Liver (tissue), 3 donors: ENCODE measurements around the gene FAM9C.

Experiments
- CTCF ChIP-seq: fragments of 150-350 bp; IDR thresholded peaks from 2 replicates; pipeline ENCODE4 v1.5.1; 2017; ENCODE audit warnings: improper control_type of control experiment, low read depth, low read length; ENCODE audit not compliant: missing input control
- MAX ChIP-seq: IDR thresholded peaks from 2 replicates; pipeline ENCODE4 v1.6.1; 2016; ENCODE audit warnings: antibody characterized with exemption
- REST ChIP-seq: IDR thresholded peaks from 2 replicates; pipeline ENCODE4 v1.6.1; 2016; ENCODE audit warnings: antibody characterized with exemption, mild to moderate bottlenecking
- RXRA ChIP-seq, 2 donors: IDR thresholded peaks; 2 replicates each; pipeline ENCODE4 v1.6.1; 2017 to 2018; ENCODE audit warnings: antibody characterized with exemption in 2 of 2, mild to moderate bottlenecking in 1 of 2
- TAF1 ChIP-seq: conservative IDR thresholded peaks from 2 replicates; pipeline ENCODE4 v1.6.1; 2016; ENCODE audit warnings: antibody characterized with exemption, mild to moderate bottlenecking
- YY1 ChIP-seq: IDR thresholded peaks from 2 replicates; pipeline ENCODE4 v1.6.1; 2016; ENCODE audit warnings: antibody characterized with exemption, mild to moderate bottlenecking
- donor health status: healthy.
- donor health status: healthy.

GRCh38 chrX:12986886-12987285 lies 57.5 kb downstream of the FAM9C start:
- no peak for TF ChIP-seq CTCF
- no peak for TF ChIP-seq RXRA (IDR thresholded peaks at IDR 0.05)
- TF ChIP-seq MAX: no peak
- TF ChIP-seq YY1: no peak
- no peak for TF ChIP-seq TAF1
- TF ChIP-seq REST: no peak
